ENCODE measurements around the gene CDC25B.

The CDC25B gene

DNA sequence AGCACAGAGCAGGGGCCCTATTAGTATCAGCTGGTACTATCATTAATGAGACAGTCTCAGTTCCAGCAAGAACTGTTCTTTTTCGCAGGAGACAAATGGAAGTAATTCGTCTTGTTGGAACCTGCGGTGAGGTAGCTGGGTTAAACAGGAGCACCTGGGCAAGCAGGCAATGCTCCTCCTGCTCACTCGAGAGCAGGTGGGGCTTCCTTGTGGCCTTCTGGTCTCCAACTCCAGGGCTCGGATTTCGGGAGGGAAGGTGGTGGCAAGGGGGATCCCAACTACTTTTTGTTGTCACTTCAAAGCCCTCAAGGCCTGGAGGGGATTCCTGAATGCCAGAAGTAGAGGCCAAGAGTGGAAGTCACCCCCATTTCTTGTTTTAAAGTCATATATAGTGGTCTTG is 13.5 kb upstream of the CDC25B start:
- no peak for TF ChIP-seq YY1 (IDR thresholded peaks at IDR 0.05; ENCODE audit: low read depth)
- no peak for TF ChIP-seq RAD21 (IDR thresholded peaks at IDR 0.05; ENCODE audit: low read depth)
- no peak for TF ChIP-seq EGR1 (IDR thresholded peaks at IDR 0.05)
- no peak for TF ChIP-seq FOXM1 (IDR thresholded peaks at IDR 0.05; ENCODE audit: borderline replicate concordance, low read depth)
- TF ChIP-seq ZBTB7A (IDR thresholded peaks at IDR 0.05; ENCODE audit: low read depth) = no peak
- TF ChIP-seq, protein P1, sequence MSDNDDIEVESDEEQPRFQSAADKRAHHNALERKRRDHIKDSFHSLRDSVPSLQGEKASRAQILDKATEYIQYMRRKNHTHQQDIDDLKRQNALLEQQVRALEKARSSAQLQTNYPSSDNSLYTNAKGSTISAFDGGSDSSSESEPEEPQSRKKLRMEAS (IDR thresholded peaks at IDR 0.05) = no peak
- TF ChIP-seq EP300 (IDR thresholded peaks at IDR 0.05; ENCODE audit: borderline replicate concordance) = no peak
- TF ChIP-seq CEBPB (IDR thresholded peaks at IDR 0.05) = no peak
- TF ChIP-seq, protein P2, sequence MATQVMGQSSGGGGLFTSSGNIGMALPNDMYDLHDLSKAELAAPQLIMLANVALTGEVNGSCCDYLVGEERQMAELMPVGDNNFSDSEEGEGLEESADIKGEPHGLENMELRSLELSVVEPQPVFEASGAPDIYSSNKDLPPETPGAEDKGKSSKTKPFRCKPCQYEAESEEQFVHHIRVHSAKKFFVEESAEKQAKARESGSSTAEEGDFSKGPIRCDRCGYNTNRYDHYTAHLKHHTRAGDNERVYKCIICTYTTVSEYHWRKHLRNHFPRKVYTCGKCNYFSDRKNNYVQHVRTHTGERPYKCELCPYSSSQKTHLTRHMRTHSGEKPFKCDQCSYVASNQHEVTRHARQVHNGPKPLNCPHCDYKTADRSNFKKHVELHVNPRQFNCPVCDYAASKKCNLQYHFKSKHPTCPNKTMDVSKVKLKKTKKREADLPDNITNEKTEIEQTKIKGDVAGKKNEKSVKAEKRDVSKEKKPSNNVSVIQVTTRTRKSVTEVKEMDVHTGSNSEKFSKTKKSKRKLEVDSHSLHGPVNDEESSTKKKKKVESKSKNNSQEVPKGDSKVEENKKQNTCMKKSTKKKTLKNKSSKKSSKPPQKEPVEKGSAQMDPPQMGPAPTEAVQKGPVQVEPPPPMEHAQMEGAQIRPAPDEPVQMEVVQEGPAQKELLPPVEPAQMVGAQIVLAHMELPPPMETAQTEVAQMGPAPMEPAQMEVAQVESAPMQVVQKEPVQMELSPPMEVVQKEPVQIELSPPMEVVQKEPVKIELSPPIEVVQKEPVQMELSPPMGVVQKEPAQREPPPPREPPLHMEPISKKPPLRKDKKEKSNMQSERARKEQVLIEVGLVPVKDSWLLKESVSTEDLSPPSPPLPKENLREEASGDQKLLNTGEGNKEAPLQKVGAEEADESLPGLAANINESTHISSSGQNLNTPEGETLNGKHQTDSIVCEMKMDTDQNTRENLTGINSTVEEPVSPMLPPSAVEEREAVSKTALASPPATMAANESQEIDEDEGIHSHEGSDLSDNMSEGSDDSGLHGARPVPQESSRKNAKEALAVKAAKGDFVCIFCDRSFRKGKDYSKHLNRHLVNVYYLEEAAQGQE (IDR thresholded peaks at IDR 0.05; ENCODE audit: low read depth) = no peak
- TF ChIP-seq CREB1 (IDR thresholded peaks at IDR 0.05; ENCODE audit: low read depth) = no peak
- TF ChIP-seq NFIC (IDR thresholded peaks at IDR 0.05) = no peak
- no peak for TF ChIP-seq TEAD4 (IDR thresholded peaks at IDR 0.05)
- TF ChIP-seq USF1 (IDR thresholded peaks at IDR 0.05) = no peak
- no peak for TF ChIP-seq TAF1 (IDR thresholded peaks at IDR 0.05; ENCODE audit: low read depth)

DNA sequence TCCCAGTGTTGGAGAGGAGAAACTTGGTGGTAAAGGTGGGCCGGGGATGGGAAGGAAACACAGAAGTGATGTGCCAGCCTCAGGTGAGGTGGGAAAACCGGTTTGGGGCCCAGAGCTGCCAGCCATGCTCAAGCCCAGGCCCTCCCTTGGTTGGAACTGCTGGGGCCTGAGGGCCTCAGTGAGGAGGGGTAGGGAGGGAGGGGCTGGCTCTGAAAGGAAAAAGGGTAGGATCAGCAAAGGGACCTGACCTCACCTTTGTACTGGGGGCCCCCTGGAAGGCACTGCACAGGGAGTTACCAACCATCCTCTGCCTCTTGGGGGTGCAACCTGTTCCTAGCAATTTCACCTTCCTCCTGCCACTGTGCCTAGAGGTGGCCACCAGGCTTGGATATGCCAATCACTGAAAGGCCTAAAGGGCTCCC is 13.0 kb upstream of the CDC25B start:
- TF ChIP-seq EGR1 (IDR thresholded peaks at IDR 0.05) (no peak), TEAD4 (IDR thresholded peaks at IDR 0.05) (no peak), USF1 (IDR thresholded peaks at IDR 0.05) (no peak), EP300 (IDR thresholded peaks at IDR 0.05; ENCODE audit: borderline replicate concordance) (no peak), FOXM1 (IDR thresholded peaks at IDR 0.05; ENCODE audit: borderline replicate concordance, low read depth) (no peak), RAD21 (IDR thresholded peaks at IDR 0.05; ENCODE audit: low read depth) (no peak), YY1 (IDR thresholded peaks at IDR 0.05; ENCODE audit: low read depth) (no peak), TAF1 (IDR thresholded peaks at IDR 0.05; ENCODE audit: low read depth) (no peak), NFIC (IDR thresholded peaks at IDR 0.05) (no peak), CREB1 (IDR thresholded peaks at IDR 0.05; ENCODE audit: low read depth) (no peak), CEBPB (IDR thresholded peaks at IDR 0.05) (no peak), TCF12 (IDR thresholded peaks at IDR 0.05; ENCODE audit: low read depth) (no peak)
- TF ChIP-seq, protein P2 (IDR thresholded peaks at IDR 0.05; ENCODE audit: low read depth) = no peak
- TF ChIP-seq, protein P1 (IDR thresholded peaks at IDR 0.05) = no peak

DNA sequence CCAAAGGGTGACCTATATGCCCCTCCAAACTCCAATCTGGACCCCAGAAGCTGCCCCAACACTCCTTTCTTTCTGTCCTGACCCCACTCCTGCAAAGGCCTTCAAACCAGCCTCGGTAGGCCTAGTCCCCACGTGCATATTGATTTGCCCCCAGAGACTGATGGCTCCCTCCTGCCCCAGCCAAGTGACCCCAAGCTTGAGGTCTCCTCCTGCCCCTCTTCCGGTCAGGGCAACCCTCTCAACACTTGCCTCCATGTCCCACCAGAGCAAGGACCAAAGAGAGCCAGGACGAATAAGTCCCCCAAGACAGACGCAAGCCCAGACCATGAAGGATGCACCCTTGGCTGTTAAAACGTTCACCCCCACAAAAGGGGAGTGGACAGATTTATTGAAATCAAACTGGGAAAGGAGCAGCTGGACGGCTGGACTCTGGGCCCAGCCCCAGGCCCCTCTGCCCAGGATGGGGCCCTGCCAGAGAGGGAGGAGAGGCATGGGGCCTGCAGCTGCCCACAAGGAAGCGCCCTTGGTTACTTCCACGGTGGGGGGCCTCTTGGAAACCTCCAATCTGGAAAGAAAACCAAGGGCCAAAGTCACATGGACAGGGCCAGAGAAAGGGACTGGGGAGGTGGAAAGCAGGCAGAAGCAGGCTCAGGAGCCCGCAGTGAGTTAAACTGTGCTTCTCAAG is 12.5 kb upstream of the CDC25B start:
- TF ChIP-seq TEAD4 (IDR thresholded peaks at IDR 0.05) = no peak
- no peak for TF ChIP-seq FOXM1 (IDR thresholded peaks at IDR 0.05; ENCODE audit: borderline replicate concordance, low read depth)
- TF ChIP-seq TAF1 (IDR thresholded peaks at IDR 0.05; ENCODE audit: low read depth) = no peak
- TF ChIP-seq CEBPB (IDR thresholded peaks at IDR 0.05) = no peak
- no peak for TF ChIP-seq EGR1 (IDR thresholded peaks at IDR 0.05)
- TF ChIP-seq TCF12 (IDR thresholded peaks at IDR 0.05; ENCODE audit: low read depth) = no peak
- no peak for TF ChIP-seq RAD21 (IDR thresholded peaks at IDR 0.05; ENCODE audit: low read depth)
- TF ChIP-seq CREB1 (IDR thresholded peaks at IDR 0.05; ENCODE audit: low read depth) = no peak
- TF ChIP-seq, protein P2 (IDR thresholded peaks at IDR 0.05; ENCODE audit: low read depth) = no peak
- TF ChIP-seq EP300 (IDR thresholded peaks at IDR 0.05; ENCODE audit: borderline replicate concordance) = no peak
- no peak for TF ChIP-seq ZBTB7A (IDR thresholded peaks at IDR 0.05; ENCODE audit: low read depth)
- TF ChIP-seq, protein P1 (IDR thresholded peaks at IDR 0.05) = no peak
- TF ChIP-seq NFIC (IDR thresholded peaks at IDR 0.05) = no peak

All from Ishikawa (cell line).